ENCODE results near the gene CABYR.

DNA sequence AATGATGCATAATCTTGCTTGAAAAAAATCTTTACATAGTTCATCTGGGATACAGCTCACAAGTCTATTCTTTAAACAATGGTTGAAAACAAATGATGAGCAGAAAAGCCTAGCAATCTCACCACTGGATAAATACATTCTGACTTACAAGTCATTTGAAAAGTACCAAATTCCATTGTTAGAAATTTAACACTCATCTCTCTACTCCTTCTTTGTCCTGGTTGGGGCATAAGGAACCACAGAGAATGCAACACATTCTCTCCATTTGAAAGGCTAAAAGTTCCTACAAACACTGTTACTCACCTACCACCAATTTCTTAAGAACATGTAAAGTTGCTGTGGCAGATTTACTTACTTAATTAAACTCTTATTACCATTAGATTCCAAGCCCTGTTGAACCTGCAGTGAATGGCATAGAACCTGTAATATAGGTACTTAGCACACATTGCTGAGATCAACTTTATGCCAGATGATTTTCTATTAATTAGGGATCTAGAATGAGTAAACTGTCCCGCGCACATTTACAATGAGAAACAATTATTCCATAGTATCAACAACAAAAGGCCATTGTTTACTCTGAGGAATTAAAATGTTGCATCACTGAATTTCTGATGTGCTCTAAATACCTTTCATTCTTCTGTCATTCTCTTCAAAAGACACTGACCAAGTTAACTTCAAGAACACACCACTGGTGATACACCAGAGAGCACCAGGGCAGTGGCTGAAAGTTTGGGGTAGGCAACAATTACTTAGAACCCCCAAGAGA, 69.6 kb downstream of the CABYR start:
- TF ChIP-seq, protein P1, sequence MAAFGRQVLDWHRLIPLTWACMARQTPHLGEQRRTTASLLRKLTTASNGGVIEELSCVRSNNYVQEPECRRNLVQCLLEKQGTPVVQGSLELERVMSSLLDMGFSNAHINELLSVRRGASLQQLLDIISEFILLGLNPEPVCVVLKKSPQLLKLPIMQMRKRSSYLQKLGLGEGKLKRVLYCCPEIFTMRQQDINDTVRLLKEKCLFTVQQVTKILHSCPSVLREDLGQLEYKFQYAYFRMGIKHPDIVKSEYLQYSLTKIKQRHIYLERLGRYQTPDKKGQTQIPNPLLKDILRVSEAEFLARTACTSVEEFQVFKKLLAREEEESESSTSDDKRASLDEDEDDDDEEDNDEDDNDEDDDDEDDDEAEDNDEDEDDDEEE (CRISPR knock-in tag; IDR thresholded peaks at IDR 0.05) = no peak
- TF ChIP-seq SIX1 (CRISPR knock-in tag; IDR thresholded peaks at IDR 0.05; ENCODE audit: borderline replicate concordance) = no peak

Measured in HepG2 (cell line).